Astrocyte (in vitro differentiated cells and primary cell): ENCODE results near the gene DGKI. TPM values are rescaled to one million over a fixed set of nuclear protein-coding genes. Genes with fewer than 3 reads are reported as not detected.

Experiments
- DNase-seq: peaks from one replicate; pipeline ENCODE4 v3.0.0-alpha.2; 2010; ENCODE audit warnings: low read depth
- FAIRE-seq: peaks from 2 replicates; lab custom pipeline; 2011; peaks lifted over from hg19 to GRCh38; lab: Jason Lieb, UNC
- H2AFZ ChIP-seq: 2 replicates; pipeline ENCODE4 v1.6.0; 2012; ENCODE audit warnings: low read depth, low read length, inconsistent platforms
- H3K27ac ChIP-seq: 2 replicates; pipeline ENCODE4 v1.5.1; 2011; ENCODE audit warnings: low read depth, low read length, inconsistent platforms
- H3K27me3 ChIP-seq: 2 replicates; pipeline ENCODE4 v1.6.0; 2011; ENCODE audit warnings: low read length, inconsistent platforms; ENCODE audit not compliant: insufficient read depth
- H3K36me3 ChIP-seq: 2 replicates; pipeline ENCODE4 v1.5.1; 2011; ENCODE audit warnings: low read length, inconsistent platforms; ENCODE audit not compliant: insufficient read depth
- H3K4me1 ChIP-seq: 2 replicates; pipeline ENCODE4 v1.5.1; 2011; ENCODE audit warnings: low read length, inconsistent platforms; ENCODE audit not compliant: insufficient read depth
- H3K4me2 ChIP-seq: 2 replicates; pipeline ENCODE4 v1.6.0; 2012; ENCODE audit warnings: low read length, inconsistent platforms
- H3K4me3 ChIP-seq: 2 replicates; pipeline ENCODE4 v1.5.1; 2011; ENCODE audit warnings: low read depth, mild to moderate bottlenecking, low read length, inconsistent platforms; ENCODE audit not compliant: insufficient read depth
- H3K79me2 ChIP-seq: 2 replicates; pipeline ENCODE4 v1.6.0; 2012; ENCODE audit warnings: mild to moderate bottlenecking, low read length, inconsistent platforms; ENCODE audit not compliant: insufficient read depth
- H3K9ac ChIP-seq: 2 replicates; pipeline ENCODE4 v1.6.0; 2012; ENCODE audit warnings: mild to moderate bottlenecking, low read length, inconsistent platforms
- H3K9me3 ChIP-seq: 2 replicates; pipeline ENCODE4 v1.5.1; 2012; ENCODE audit warnings: low read depth, mild to moderate bottlenecking, low read length, inconsistent platforms; ENCODE audit not compliant: insufficient read depth
- H4K20me1 ChIP-seq: 2 replicates; pipeline ENCODE4 v1.6.0; 2012; ENCODE audit warnings: low read length, inconsistent platforms; ENCODE audit not compliant: insufficient read depth
- H3K27ac Mint-ChIP-seq: one replicate; pipeline ENCODE4 v1.8.0; 2021; ENCODE audit warnings: mild to moderate bottlenecking, mixed read lengths; ENCODE audit not compliant: unreplicated experiment
- H3K27me3 Mint-ChIP-seq: one replicate; pipeline ENCODE4 v1.8.0; 2021; ENCODE audit warnings: low read depth, mixed read lengths; ENCODE audit not compliant: unreplicated experiment
- H3K36me3 Mint-ChIP-seq: one replicate; pipeline ENCODE4 v1.8.0; 2021; ENCODE audit warnings: low read depth, mixed read lengths; ENCODE audit not compliant: unreplicated experiment
- H3K4me1 Mint-ChIP-seq: one replicate; pipeline ENCODE4 v1.8.0; 2021; ENCODE audit warnings: low read depth, mixed read lengths; ENCODE audit not compliant: unreplicated experiment
- H3K4me3 Mint-ChIP-seq: one replicate; pipeline ENCODE4 v1.8.0; 2021; ENCODE audit warnings: mild to moderate bottlenecking, moderate library complexity, mixed read lengths; ENCODE audit not compliant: unreplicated experiment
- H3K9me3 Mint-ChIP-seq: one replicate; pipeline ENCODE4 v1.8.0; 2021; ENCODE audit warnings: mild to moderate bottlenecking, mixed read lengths; ENCODE audit not compliant: unreplicated experiment
- CTCF ChIP-seq: IDR thresholded peaks from 2 replicates; pipeline ENCODE4 v1.5.1; 2011; ENCODE audit warnings: low read depth, mild to moderate bottlenecking, inconsistent platforms, low read length, moderate library complexity; ENCODE audit not compliant: insufficient read depth
- EZH2 ChIP-seq: IDR thresholded peaks from 2 replicates; pipeline ENCODE4 v1.6.1; 2012; ENCODE audit warnings: mild to moderate bottlenecking, low read length, inconsistent platforms; ENCODE audit not compliant: insufficient read depth
- total RNA-seq: library from RNA; stranded (reverse); gene quantifications from 2 replicates; pipeline ENCODE4 v1.2.1, GENCODE V29; 2021

The DGKI gene
- total RNA-seq, 1 donor from 2014 or later = 6.3 TPM

DNA sequence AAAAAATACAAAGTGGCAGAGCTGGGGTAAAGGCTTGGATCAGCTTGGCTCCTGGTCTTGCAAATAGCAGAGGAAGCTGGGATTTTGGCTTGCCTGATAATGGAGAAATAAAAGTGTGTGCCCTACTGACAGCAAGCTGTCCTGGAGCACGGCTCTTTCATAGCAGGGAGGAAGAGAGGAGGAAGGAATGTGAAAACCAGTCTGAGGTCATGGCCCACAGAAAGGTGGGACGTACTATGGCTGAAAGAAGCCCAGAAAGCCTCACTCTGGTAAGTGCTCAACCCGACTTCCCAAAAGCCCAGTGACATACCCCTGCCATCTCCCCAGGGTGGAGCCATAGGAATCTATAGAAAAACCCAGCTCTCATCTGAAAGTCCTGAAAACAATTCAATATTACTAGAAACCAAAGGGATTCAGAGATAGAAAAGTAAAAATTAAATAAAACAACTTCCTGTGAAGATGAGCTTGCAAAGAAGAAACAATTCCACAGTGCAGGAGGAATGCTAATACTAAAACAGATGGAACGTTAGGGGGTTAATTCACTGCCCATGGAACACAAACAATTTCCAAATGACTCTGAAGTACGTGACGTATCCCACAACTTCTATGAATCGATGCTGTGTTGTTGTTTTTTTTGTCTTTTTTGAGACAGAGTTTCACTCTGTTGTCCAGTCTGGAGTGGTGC is 256.6 kb downstream of the DGKI start:
- Mint-ChIP-seq H3K27ac (no peak overlapping the region), H3K4me1 (peaks cover 20% of the 10 kb centered on the region), H3K27me3 (no peaks in the 10 kb centered on the region), H3K36me3 (no peaks in the 10 kb centered on the region), H3K4me3 (no peak overlapping the region), H3K9me3 (no peaks in the 10 kb centered on the region)
- H3K4me3 ChIP-seq = no peak overlapping the region
- FAIRE-seq (no peak), DNase-seq (no peak)
- peak overlapping the region; percentile 86 for H3K27ac ChIP-seq
- H3K9me3 ChIP-seq = no peaks in the 10 kb centered on the region
- H3K4me1 ChIP-seq = peaks cover 31% of the 10 kb centered on the region
- no peaks in the 10 kb centered on the region for H3K27me3 ChIP-seq
- H4K20me1 ChIP-seq = no peaks in the 10 kb centered on the region
- TF ChIP-seq CTCF (no peak), EZH2 (no peak)
- H3K4me2 ChIP-seq = peak overlapping the region; percentile 68
- no peaks in the 10 kb centered on the region for H3K79me2 ChIP-seq
- H2AFZ ChIP-seq = peak overlapping the region; percentile 67
- H3K9ac ChIP-seq = peak overlapping the region; percentile 66
- no peaks in the 10 kb centered on the region for H3K36me3 ChIP-seq

GRCh38 chr7:137587326-137587725 is 259.4 kb downstream of the DGKI start:
- H3K4me1 Mint-ChIP-seq = peaks cover 18% of the 10 kb centered on the region
- no peaks in the 10 kb centered on the region for H3K27me3 ChIP-seq
- TF ChIP-seq EZH2 (no peak), CTCF (no peak)
- H3K36me3 ChIP-seq = no peaks in the 10 kb centered on the region
- H3K9ac ChIP-seq = no peak overlapping the region
- H3K36me3 Mint-ChIP-seq = no peaks in the 10 kb centered on the region
- no peaks in the 10 kb centered on the region for H3K27me3 Mint-ChIP-seq
- H3K27ac ChIP-seq = no peak overlapping the region
- H3K27ac Mint-ChIP-seq = no peak overlapping the region
- no peak overlapping the region for H3K4me3 Mint-ChIP-seq
- no peaks in the 10 kb centered on the region for H3K9me3 Mint-ChIP-seq
- FAIRE-seq (no peak), DNase-seq (no peak)
- no peak overlapping the region for H3K4me3 ChIP-seq
- H4K20me1 ChIP-seq = no peaks in the 10 kb centered on the region
- H2AFZ ChIP-seq = no peak overlapping the region
- H3K4me2 ChIP-seq = no peak overlapping the region
- no peaks in the 10 kb centered on the region for H3K79me2 ChIP-seq
- peaks cover 29% of the 10 kb centered on the region for H3K4me1 ChIP-seq
- no peaks in the 10 kb centered on the region for H3K9me3 ChIP-seq

DNA sequence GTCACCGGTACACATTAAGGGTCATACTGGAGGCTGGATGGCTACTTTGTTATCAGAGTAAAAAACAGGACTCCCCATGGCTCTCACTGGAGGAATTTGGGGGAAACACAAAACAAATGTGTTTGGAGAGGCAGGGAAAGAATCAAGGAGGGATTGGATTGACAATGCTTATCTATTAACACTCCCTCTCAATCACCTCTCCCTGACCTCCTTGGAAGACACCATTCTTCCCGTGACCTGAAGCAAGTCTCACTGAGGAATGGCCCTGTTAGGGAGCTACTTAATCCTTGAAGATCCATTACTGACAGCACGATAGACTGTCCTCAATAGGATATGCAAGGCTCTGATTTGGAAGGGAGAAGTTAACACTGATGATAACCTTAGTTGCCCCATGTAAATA is 261.2 kb downstream of the DGKI start:
- Histone ChIP-seq H3K79me2 (no peaks in the 10 kb centered on the region), H3K9ac (no peak overlapping the region), H3K27me3 (no peaks in the 10 kb centered on the region), H4K20me1 (no peaks in the 10 kb centered on the region), H3K4me2 (no peak overlapping the region), H3K36me3 (peaks cover 2% of the 10 kb centered on the region), H3K4me1 (peaks cover 11% of the 10 kb centered on the region), H3K27ac (no peak overlapping the region), H3K9me3 (no peaks in the 10 kb centered on the region), H3K4me3 (no peak overlapping the region), H2AFZ (no peak overlapping the region)
- Mint-ChIP-seq H3K4me1 (peaks cover 27% of the 10 kb centered on the region), H3K36me3 (no peaks in the 10 kb centered on the region), H3K9me3 (no peaks in the 10 kb centered on the region), H3K4me3 (no peak overlapping the region), H3K27me3 (no peaks in the 10 kb centered on the region), H3K27ac (no peak overlapping the region)
- TF ChIP-seq CTCF = no peak
- TF ChIP-seq EZH2 = no peak
- no peak for FAIRE-seq
- no peak for DNase-seq
